Activated T-cell treated with anti-CD3 and anti-CD28 coated beads, Interleukin-2, amount 50 U/mL, for 1 hour (primary cell): ENCODE data around the gene H19.

ENCODE experiments used
- DNase-seq: peaks from one replicate; pipeline ENCODE4 v3.0.0-alpha.2; 2020

H19 gene

GRCh38 chr11:1997755-1998154, at the start of gene H19:
H19 (minus strand) TSS chr11:1997842.
- DNase-seq, result no peak

- no peak for DNase-seq
These were observed 44.3 kb upstream of the H19 start for GRCh38 chr11:2041963-2042362.

GRCh38 chr11:2041153-2041552, 43.5 kb upstream of the H19 start:
- no peak for DNase-seq

- no peak for DNase-seq
These were observed 41.6 kb upstream of the H19 start for GRCh38 chr11:2039198-2039759.

- no peak for DNase-seq
These were observed 39.3 kb upstream of the H19 start for GRCh38 chr11:2036863-2037486.

GRCh38 chr11:2035382-2035781, 37.7 kb upstream of the H19 start:
- DNase-seq, result no peak

GRCh38 chr11:2031058-2031457, 33.4 kb upstream of the H19 start:
- no peak for DNase-seq

- no peak for DNase-seq
These were observed 30.1 kb upstream of the H19 start for GRCh38 chr11:2027708-2028107.

- no peak for DNase-seq
These were observed 17.4 kb upstream of the H19 start for GRCh38 chr11:2015025-2015424.

- no peak for DNase-seq
These were observed 14.8 kb upstream of the H19 start for GRCh38 chr11:2012440-2012839.

GRCh38 chr11:2004466-2004865, 6.8 kb upstream of the H19 start:
- DNase-seq, result no peak

- DNase-seq, result no peak
These were observed 5.2 kb upstream of the H19 start for GRCh38 chr11:2002807-2003206.

- no peak for DNase-seq
These were observed 4.6 kb upstream of the H19 start for GRCh38 chr11:2002042-2002776.

- no peak for DNase-seq
These were observed 1.2 kb upstream of the H19 start for GRCh38 chr11:1998861-1999260.

GRCh38 chr11:1998290-1998689, 648 bp upstream of the H19 start:
- DNase-seq, result no peak

- no peak for DNase-seq
These were observed 3.5 kb downstream of the H19 start for GRCh38 chr11:1994121-1994520.

GRCh38 chr11:1992111-1992510, 5.5 kb downstream of the H19 start:
- DNase-seq, result no peak

- no peak for DNase-seq
These were observed 6.6 kb downstream of the H19 start for GRCh38 chr11:1990872-1991578.

GRCh38 chr11:1989953-1990352, 7.7 kb downstream of the H19 start:
- DNase-seq, result no peak

- DNase-seq, result no peak
These were observed 8.8 kb downstream of the H19 start for GRCh38 chr11:1988667-1989317.

- no peak for DNase-seq
These were observed 9.5 kb downstream of the H19 start for GRCh38 chr11:1988174-1988573.

- no peak for DNase-seq
These were observed 10.6 kb downstream of the H19 start for GRCh38 chr11:1987024-1987423.

- no peak for DNase-seq
These were observed 14.1 kb downstream of the H19 start for GRCh38 chr11:1983601-1983961.
